C4-2B (cell line): Measurements from ENCODE around the gene TEKT5.

ENCODE experiments used
- ZFX ChIP-seq: fragments of 450-650 bp; IDR thresholded peaks from 2 replicates; pipeline ENCODE4 v1.6.1; 2017
- TF ChIP-seq, protein P1 (sequence below): fragments of 450-650 bp; conservative IDR thresholded peaks from 2 replicates; pipeline ENCODE4 v1.5.1; 2017; ENCODE audit warnings: mild to moderate bottlenecking

DNA sequence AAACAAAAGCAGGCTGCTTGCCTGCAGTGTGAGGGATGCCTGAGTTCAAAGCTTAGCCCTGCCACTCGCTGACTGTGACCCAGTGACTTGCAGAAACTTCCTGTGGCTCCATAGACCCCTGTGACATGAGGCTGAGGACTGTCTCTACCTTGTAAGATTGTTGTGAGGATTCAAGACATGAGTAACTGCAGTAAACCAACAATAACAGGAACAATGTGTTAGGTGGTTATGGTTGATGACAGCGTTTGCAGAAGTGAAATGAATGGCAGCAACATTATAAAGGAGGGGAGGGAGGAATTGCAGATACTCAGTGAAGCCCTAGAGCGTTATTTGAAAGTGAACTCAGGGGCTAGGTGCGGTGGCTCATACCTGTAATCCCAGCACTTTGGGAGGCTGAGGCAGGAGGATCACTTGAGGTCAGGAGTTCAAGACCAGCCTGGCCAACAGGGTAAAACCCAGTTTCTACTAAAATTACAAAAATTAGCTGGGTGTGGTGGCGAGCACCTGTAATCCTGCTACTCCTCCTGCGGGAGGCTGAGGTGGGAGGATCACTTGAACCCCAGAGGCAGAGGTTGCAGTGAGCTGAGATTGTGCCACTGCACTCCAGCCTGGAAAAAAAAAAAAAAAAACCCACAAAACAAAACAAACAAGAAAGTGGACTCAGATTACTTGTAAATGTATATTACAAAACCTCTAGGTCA is 80.8 kb downstream of the TEKT5 start:
- TF ChIP-seq, protein P1, sequence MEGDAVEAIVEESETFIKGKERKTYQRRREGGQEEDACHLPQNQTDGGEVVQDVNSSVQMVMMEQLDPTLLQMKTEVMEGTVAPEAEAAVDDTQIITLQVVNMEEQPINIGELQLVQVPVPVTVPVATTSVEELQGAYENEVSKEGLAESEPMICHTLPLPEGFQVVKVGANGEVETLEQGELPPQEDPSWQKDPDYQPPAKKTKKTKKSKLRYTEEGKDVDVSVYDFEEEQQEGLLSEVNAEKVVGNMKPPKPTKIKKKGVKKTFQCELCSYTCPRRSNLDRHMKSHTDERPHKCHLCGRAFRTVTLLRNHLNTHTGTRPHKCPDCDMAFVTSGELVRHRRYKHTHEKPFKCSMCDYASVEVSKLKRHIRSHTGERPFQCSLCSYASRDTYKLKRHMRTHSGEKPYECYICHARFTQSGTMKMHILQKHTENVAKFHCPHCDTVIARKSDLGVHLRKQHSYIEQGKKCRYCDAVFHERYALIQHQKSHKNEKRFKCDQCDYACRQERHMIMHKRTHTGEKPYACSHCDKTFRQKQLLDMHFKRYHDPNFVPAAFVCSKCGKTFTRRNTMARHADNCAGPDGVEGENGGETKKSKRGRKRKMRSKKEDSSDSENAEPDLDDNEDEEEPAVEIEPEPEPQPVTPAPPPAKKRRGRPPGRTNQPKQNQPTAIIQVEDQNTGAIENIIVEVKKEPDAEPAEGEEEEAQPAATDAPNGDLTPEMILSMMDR = no peak
- TF ChIP-seq ZFX = no peak
